GM19025 (cell line): ENCODE data around the gene OR1E1.
"Not testable (repeated sequence)": the region's sequence is repeated elsewhere in the genome, so short reads cannot be mapped to it uniquely, and the experiment has no call there.

Experiments
- ATAC-seq: cut with Tn5 transposase; IDR thresholded peaks from one replicate; pipeline ENCODE4 v1.9.1; 2021; ENCODE audit warnings: mild to moderate bottlenecking, low read depth, moderate library complexity; ENCODE audit not compliant: unreplicated experiment

The OR1E1 gene, protein sequence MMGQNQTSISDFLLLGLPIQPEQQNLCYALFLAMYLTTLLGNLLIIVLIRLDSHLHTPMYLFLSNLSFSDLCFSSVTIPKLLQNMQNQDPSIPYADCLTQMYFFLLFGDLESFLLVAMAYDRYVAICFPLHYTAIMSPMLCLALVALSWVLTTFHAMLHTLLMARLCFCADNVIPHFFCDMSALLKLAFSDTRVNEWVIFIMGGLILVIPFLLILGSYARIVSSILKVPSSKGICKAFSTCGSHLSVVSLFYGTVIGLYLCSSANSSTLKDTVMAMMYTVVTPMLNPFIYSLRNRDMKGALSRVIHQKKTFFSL

DNA sequence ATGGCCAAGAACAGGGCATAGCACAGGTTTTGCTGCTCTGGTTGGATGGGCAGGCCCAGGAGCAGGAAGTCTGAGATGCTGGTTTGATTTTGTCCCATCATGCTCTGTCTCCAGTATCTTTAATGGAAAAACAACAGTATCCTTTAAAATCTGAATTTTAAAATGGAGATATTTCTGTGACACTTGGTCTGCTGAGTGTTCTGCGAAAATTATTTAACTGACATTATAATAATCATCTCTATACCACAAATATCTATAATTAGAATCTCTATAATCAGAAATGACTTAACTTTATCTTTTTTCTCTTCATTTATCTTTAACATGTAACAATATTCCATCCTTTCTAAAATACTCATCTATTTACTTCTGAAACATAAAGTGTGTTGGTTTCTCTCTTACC lies at the start of gene OR1E1:
OR1E1 (minus strand) TSS at position 101 of the 400 bp plus-strand sequence; CDS start at position 101, 0 bp downstream.
- ATAC-seq: no peak

DNA sequence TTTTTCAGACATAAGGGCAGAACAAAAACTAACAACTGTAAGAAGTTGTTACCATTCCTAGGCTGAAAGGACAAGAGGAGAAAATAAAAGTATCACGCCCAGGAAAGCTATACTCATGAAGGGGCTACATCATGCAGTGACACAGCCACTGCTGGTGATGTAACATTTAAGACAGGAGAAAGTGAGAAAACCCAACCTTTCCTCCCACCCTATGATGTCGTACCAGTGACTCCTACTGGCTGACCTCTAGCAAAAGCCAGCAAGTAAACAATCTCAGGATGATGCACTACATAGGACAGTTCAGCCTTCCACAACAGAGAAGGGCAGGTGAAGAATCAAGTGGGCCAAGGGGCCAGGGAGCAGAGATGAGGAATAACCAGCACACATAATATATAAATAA lies 49.4 kb upstream of the OR1E1 start:
- no peak for ATAC-seq

DNA sequence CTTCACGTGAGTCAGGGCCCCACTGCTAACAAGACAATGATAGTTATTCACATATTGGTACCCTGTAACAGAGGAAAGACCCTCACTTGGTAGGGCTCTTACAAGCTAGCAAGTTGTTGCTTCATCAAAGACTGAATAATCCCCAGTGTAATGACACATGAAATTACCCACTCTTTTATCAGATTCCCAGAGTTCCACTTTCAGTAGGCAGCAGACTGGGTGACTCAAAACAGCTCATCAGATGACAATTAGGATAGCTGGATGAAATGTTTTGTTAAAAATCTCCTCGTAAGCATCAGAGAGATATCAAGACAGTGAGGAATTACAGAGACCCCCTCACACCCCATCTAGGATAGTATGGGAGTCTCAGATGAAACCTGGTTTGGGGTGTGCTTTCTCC lies 42.2 kb upstream of the OR1E1 start:
- no peak for ATAC-seq

DNA sequence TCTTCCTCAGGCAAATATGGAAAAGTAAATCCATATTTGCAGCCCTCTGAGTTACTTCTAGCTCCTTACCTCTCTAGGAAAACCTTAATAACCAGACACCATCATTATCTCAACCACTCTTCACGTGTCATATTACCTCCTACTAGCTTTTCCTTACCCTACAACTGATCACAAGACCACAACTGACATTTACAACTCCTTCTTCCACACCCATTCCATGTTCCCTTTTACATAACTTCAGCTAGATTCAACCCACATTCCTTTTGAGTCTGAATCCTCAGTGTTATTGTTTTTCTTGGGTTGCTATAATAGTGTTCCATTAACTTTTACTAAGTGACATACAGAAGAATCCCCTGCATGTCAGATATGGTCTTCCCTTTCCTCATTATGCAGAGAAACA lies 40.2 kb upstream of the OR1E1 start:
- ATAC-seq: no peak

DNA sequence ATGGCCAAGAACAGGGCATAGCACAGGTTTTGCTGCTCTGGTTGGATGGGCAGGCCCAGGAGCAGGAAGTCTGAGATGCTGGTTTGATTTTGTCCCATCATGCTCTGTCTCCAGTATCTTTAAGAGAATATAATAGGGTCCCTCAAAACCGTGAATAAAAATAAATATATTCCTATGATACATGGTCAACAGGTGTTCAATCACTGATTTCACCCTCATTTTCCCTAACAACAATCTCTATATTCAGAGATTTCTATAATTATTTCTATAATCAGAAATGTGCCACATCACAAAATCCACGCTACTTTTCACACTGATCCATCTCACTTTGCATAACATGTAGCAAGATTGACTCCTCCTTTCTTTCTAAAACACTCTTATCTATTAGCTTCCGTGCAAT lies 35.5 kb upstream of the OR1E1 start, which contains the start of gene OR1E2:
OR1E2 (minus strand) TSS at position 101 of the 400 bp plus-strand sequence; CDS start at position 101, 0 bp downstream.
- no peak for ATAC-seq

DNA sequence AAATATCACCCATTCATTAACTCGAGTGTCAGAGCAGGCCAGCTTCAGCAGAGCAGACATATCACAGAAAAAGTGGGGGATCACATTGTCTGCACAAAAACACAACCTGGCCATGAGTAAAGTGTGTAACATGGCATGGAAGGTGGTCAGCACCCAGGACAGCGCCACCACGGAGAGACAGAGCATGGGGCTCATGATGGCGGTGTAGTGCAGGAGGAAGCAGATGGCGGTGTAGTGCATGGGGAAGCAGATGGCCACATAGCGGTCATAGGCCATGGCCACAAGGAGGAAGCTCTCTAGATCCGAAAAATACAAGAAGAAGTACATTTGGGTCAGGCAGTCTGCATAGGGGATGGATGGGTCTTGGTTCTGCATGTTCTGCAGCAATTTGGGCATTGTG lies 35.0 kb upstream of the OR1E1 start:
- ATAC-seq: not testable (repeated sequence)

DNA sequence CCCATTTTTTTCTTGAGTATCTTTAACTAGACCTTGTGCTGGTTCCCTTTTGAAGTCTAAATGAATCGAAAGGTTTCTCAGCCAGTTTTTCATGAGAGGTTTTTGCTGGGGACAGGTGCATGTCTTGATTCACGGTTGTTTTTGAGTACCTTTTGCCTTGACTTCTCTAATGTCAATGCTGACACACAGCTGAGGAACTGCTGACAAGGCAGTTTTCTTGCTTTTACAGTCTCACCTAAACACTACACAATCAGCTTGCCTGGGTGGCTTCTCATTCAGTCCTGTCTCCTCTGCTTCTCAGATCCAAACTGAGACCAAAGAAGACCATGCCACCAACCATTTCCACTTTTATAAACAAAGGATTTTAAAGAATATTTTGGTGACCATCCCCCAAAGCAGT lies 20.0 kb upstream of the OR1E1 start:
- ATAC-seq: no peak

DNA sequence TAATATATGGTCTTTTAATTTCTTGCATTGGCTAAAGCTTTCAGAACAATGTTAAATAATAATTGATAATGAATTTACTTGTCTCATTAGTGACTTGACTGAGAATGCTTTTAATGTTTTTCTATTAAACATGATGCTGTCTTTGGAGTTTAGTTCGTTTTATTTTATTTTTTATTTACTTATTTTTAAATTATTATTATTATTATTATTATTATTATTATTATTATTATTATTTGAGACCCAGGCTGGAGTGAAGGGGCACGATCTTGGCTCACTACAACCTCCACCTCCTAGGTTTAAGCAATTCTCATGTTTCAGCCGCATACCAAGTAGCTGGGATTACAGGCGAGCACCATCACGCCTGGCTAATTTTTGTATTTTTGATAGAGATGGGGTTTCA lies 17.4 kb upstream of the OR1E1 start:
- no peak for ATAC-seq

DNA sequence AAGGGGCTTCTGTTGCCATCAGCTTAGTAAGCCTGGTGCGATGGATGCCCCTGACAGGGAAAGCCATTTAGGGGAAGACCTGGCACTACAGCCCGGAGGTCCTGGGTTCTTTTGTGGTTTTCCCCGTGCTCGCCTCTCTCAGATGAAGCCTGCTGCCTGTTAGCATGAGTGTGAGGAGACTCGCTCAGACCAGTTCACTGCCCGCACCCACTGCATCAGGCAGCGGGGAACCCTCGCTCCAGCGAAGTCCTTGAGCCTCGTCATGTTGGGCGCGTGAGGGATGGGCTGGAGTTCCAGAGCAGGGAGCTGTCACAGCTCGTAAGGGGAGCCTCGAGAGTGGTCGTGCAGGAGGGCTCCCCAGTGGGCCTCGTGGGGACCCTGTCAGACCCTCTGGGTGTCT lies 14.0 kb upstream of the OR1E1 start:
- not testable (repeated sequence) for ATAC-seq

DNA sequence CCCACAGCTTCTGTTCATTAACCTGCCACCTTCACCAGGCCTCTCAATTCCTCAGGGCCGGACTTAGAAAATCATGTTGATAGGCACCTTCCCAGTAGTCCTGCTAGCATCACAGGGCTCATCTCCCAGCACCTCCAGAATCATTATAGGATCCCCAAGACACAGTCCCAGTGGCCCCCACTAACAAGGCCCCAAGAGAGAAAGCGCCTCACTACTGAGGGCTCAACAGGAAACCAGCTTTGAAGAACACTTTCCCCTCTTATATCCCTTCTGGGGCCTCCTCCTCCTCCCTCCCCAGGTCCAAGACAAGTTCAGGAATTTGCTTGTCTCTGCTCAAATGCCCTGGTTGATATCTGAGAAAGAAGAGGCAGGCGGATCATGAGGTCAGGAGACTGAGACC lies 12.9 kb upstream of the OR1E1 start, which contains the start of gene OR3A3:
OR3A3 (plus strand) TSS at position 301 of the 400 bp plus-strand sequence.
- ATAC-seq: no peak

DNA sequence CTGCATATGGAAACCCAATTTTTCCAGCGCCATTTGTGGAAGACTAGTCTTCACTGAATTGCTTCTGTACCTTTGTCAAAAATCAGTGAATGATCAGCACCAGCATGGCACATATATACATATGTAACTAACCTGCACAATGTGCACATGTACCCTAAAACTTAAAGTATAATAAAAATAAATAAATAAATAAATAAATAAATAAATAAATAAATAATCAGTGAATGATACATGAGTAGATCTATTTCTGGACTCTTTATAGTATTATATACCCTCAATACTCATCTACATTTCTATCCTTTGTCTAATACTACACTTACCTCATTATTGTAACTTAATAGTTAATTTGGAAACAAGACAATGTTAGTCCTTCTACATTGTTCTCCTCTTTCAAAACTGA lies 5.6 kb upstream of the OR1E1 start:
- not testable (repeated sequence) for ATAC-seq

DNA sequence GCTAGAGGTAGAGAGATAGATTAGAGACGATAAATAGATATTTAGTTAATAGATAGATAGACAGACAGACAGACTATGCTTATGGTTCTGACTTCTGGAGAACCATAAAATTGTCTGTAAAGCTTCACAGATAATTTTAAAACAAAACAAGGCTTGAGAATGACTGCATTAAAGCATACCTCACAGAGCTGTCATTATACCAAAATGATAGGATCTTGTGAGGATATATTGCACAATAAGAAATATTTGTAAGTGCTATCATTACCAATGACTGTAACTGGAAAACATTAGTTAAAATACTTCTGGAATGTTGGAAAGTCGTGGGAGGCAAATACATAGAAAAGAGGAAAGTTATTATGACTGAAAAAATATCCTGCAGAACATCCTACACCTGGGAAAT lies 3.6 kb upstream of the OR1E1 start:
- no peak for ATAC-seq

DNA sequence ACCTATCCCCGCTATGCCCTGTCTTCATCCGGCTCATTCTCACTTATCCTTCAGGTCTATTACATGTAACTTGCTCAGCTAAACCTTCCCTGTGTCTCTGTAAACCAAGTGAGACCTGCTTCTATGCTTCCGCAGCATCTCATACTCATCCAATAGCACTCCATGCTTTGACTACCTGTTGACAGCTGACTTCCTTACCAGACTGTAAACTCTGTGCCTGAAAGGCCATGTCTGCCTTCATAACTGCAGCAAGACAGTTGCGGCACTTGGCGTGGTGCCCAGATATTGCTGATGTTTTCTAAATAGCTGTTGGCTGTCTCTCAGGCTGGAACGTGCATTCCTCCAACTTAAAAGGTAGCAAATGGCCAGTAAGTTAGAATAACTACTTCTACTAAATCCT lies 1.8 kb upstream of the OR1E1 start:
- ATAC-seq: no peak

DNA sequence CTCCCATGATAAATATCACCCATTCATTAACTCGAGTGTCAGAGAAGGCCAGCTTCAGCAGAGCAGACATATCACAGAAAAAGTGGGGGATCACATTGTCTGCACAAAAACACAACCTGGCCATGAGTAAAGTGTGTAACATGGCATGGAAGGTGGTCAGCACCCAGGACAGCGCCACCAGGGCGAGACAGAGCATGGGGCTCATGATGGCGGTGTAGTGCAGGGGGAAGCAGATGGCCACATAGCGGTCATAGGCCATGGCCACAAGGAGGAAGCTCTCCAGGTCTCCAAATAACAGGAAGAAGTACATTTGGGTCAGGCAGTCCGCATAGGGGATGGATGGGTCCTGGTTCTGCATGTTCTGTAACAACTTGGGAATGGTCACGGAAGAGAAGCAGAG lies 409 bp downstream of the OR1E1 start:
- not testable (repeated sequence) for ATAC-seq

DNA sequence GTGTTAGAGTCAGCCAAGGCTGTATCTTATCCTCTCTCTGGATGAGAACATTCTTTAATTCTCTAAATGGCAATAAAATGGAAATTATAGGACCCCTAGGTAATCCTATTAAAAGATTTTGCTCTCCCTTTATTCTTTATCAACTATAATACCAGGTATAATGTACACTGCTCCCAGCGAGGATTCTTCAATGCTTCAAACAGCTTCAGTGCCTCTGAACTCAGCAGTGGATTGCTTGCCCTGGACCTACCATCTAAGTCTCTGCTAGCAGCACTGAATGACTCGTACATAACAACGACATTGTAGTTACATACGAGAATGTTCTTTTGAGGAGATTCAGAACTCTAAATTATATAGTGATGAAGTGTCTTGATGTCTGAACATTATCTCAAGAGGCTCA lies 8.4 kb downstream of the OR1E1 start:
- no peak for ATAC-seq

DNA sequence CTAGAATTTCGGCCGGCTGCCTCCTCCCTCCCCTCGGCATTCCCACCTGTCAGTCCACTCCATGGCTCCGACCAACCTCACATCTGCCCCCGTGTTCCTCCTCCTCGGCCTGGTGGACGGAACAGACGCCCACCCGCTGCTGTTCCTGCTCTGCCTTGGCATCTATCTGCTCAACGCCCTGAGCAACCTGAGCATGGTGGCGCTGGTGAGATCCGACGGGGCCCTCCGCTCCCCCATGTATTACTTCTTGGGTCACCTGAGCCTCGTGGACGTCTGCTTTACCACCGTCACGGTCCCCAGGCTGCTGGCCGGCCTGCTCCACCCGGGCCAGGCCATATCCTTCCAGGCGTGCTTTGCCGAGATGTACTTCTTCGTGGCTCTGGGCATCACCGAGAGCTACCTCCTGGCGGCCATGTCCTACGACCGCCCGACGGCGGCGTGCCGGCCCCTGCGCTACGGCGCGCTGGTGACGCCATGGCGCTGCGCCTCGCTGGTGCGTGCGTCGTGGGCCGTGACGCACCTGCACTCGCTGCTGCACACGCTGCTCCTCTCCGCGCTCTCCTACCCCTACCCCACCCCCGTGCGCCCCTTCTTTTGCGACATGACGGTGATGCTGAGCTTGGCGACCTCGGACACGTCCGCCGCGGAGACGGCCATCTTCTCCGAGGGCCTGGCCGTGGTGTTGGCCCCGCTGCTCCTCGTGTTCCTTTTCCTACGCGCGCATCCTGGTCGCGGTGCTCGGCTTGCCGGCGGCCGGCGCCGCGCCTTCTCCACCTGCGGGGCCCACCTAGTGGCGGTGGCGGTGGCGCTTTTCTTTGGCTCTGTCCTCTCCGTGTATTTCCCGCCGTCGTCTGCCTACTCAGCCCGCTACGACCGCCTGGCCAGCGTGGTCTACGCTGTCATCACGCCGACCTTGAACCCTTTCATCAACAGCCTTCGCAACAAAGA lies 12.1 kb downstream of the OR1E1 start, which contains the start of gene OR3A2:
OR3A2 (minus strand) TSS at position 440 of the 948 bp plus-strand sequence.
- ATAC-seq: no peak

DNA sequence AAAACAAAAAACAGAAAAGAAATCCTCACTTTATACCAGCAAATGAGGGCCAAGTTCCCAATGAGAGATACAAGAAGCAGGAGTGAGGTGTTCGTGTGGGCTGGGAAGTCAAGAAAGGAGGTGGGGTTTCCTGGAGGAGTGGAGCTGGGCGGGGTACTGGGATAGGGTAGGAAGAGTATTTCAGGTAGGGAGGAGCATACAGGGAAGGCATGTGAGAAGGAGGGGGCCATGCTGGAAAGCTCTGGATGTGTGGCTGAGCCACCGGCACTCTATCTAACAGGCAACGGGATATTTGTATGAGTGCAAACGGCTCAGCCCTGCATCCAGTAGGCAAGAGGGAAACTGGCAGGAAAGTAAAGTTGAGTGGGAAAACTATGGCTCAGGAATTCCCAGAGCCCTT lies 16.3 kb downstream of the OR1E1 start:
- no peak for ATAC-seq

DNA sequence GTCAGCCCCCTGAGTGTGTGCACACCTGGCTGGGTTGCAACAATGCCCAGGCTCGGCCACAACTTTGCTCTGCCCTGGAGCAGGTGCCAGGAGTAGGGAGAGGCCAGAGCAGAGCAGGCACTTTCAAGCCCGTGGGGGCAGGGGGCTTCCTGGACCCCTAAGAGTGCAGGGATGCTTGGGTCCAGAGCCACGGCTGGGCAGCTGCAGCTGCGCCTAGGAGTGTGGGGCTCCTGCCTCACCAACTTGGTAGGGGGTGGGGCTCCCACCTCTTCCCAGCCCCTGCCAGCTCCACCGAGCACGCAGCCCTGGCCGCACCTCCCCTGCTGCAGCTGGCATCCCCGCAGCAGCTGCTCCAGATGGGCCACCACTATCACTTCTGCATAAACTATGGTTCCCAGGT lies 19.9 kb downstream of the OR1E1 start:
- no peak for ATAC-seq

DNA sequence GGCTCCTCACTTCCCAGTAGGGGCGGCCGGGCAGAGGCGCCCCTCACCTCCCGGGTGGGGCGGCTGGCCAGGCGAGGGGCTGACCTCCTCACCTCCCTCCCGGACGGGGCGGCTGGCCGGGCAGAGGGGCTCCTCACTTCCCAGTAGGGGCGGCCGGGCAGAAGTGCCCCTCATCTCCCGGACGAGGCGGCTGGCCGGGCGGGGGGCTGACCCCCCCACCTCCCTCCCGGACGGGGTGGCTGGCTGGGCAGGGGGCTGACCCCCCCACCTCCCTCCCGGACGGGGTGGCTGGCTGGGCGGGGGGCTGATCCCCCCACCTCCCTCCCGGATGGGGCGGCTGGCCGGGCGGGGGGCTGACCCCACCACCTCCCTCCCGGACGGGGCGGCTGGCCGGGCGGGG lies 27.0 kb downstream of the OR1E1 start:
- not testable (repeated sequence) for ATAC-seq
